ENCODE results near the gene UPK3BL2.
A peak's percentile ranks its signal among the peaks of the same experiment; 100 is the strongest.
"Not testable (repeated sequence)": the region's sequence is repeated elsewhere in the genome, so short reads cannot be mapped to it uniquely, and the experiment has no call there.

The UPK3BL2 gene

GRCh38 chr7:102524803-102525202 is 18.7 kb downstream of the UPK3BL2 start:
- H3K36me3 ChIP-seq (ENCODE audit: insufficient read depth, low read length); H3K9me3 ChIP-seq (replicated peaks; ENCODE audit: low read length); H3K9ac ChIP-seq (ENCODE audit: low read depth, low read length); H3K4me1 ChIP-seq (ENCODE audit: control insufficient read depth, insufficient read depth, low read length); H3K4me2 ChIP-seq (ENCODE audit: low read length); H3K27me3 ChIP-seq (ENCODE audit: control insufficient read depth, insufficient read depth, low read length); H3K4me3 ChIP-seq (ENCODE audit: low read length): not testable (repeated sequence)

- H3K4me3 ChIP-seq (ENCODE audit: low read length); H3K4me1 ChIP-seq (ENCODE audit: control insufficient read depth, insufficient read depth, low read length); H3K4me2 ChIP-seq (ENCODE audit: low read length); H3K9ac ChIP-seq (ENCODE audit: low read depth, low read length); H3K9me3 ChIP-seq (replicated peaks; ENCODE audit: low read length); H3K36me3 ChIP-seq (ENCODE audit: insufficient read depth, low read length); H3K27me3 ChIP-seq (ENCODE audit: control insufficient read depth, insufficient read depth, low read length): not testable (repeated sequence)
These were observed 22.7 kb downstream of the UPK3BL2 start for GRCh38 chr7:102520797-102521196.

- not testable (repeated sequence) for H3K27me3 ChIP-seq (ENCODE audit: control insufficient read depth, insufficient read depth, low read length); H3K4me2 ChIP-seq (ENCODE audit: low read length); H3K4me1 ChIP-seq (ENCODE audit: control insufficient read depth, insufficient read depth, low read length); H3K9me3 ChIP-seq (replicated peaks; ENCODE audit: low read length); H3K36me3 ChIP-seq (ENCODE audit: insufficient read depth, low read length); H3K4me3 ChIP-seq (ENCODE audit: low read length); H3K9ac ChIP-seq (ENCODE audit: low read depth, low read length)
These were observed 25.8 kb downstream of the UPK3BL2 start, which contains the start of gene RASA4B for GRCh38 chr7:102517550-102518147. Gene RASA4B, minus strand, starts transcription at chr7:102517777. Its CDS starts 67 bp downstream, at chr7:102517710.

- not testable (repeated sequence) for H3K4me2 ChIP-seq (ENCODE audit: low read length); H3K27me3 ChIP-seq (ENCODE audit: control insufficient read depth, insufficient read depth, low read length); H3K36me3 ChIP-seq (ENCODE audit: insufficient read depth, low read length); H3K9me3 ChIP-seq (replicated peaks; ENCODE audit: low read length); H3K9ac ChIP-seq (ENCODE audit: low read depth, low read length); H3K4me1 ChIP-seq (ENCODE audit: control insufficient read depth, insufficient read depth, low read length); H3K4me3 ChIP-seq (ENCODE audit: low read length)
These were observed 26.5 kb downstream of the UPK3BL2 start for GRCh38 chr7:102516951-102517350.

GRCh38 chr7:102515889-102516288 is 27.6 kb downstream of the UPK3BL2 start:
- not testable (repeated sequence) for H3K27me3 ChIP-seq (ENCODE audit: control insufficient read depth, insufficient read depth, low read length); H3K9ac ChIP-seq (ENCODE audit: low read depth, low read length)

GRCh38 chr7:102514881-102515721 is 28.4 kb downstream of the UPK3BL2 start:
- H3K4me3 ChIP-seq (ENCODE audit: low read length); H3K4me2 ChIP-seq (ENCODE audit: low read length); H3K9me3 ChIP-seq (replicated peaks; ENCODE audit: low read length); H3K9ac ChIP-seq (ENCODE audit: low read depth, low read length); H3K27me3 ChIP-seq (ENCODE audit: control insufficient read depth, insufficient read depth, low read length); H3K36me3 ChIP-seq (ENCODE audit: insufficient read depth, low read length); H3K4me1 ChIP-seq (ENCODE audit: control insufficient read depth, insufficient read depth, low read length): not testable (repeated sequence)

More at GRCh38 chr7:102515889-102516288, 27.6 kb downstream of the UPK3BL2 start:
- H3K4me2 ChIP-seq (ENCODE audit: low read length); H3K4me3 ChIP-seq (ENCODE audit: low read length); H3K4me1 ChIP-seq (ENCODE audit: control insufficient read depth, insufficient read depth, low read length); H3K36me3 ChIP-seq (ENCODE audit: insufficient read depth, low read length); H3K9me3 ChIP-seq (replicated peaks; ENCODE audit: low read length): not testable (repeated sequence)

- H3K4me2 ChIP-seq (ENCODE audit: low read length), result peak overlapping the region; percentile 58
- H3K4me1 ChIP-seq (ENCODE audit: control insufficient read depth, insufficient read depth, low read length); H3K27me3 ChIP-seq (ENCODE audit: control insufficient read depth, insufficient read depth, low read length); H3K36me3 ChIP-seq (ENCODE audit: insufficient read depth, low read length); H3K9me3 ChIP-seq (replicated peaks; ENCODE audit: low read length); H3K4me3 ChIP-seq (ENCODE audit: low read length); H3K9ac ChIP-seq (ENCODE audit: low read depth, low read length): not testable (repeated sequence)
These were observed 30.8 kb downstream of the UPK3BL2 start for GRCh38 chr7:102512642-102513221.

- H3K27me3 ChIP-seq (ENCODE audit: control insufficient read depth, insufficient read depth, low read length); H3K9me3 ChIP-seq (replicated peaks; ENCODE audit: low read length); H3K9ac ChIP-seq (ENCODE audit: low read depth, low read length); H3K4me1 ChIP-seq (ENCODE audit: control insufficient read depth, insufficient read depth, low read length); H3K36me3 ChIP-seq (ENCODE audit: insufficient read depth, low read length); H3K4me3 ChIP-seq (ENCODE audit: low read length); H3K4me2 ChIP-seq (ENCODE audit: low read length): not testable (repeated sequence)
These were observed 31.5 kb downstream of the UPK3BL2 start for GRCh38 chr7:102511860-102512522.

- not testable (repeated sequence) for H3K9me3 ChIP-seq (replicated peaks; ENCODE audit: low read length); H3K4me1 ChIP-seq (ENCODE audit: control insufficient read depth, insufficient read depth, low read length); H3K36me3 ChIP-seq (ENCODE audit: insufficient read depth, low read length); H3K9ac ChIP-seq (ENCODE audit: low read depth, low read length); H3K4me2 ChIP-seq (ENCODE audit: low read length); H3K27me3 ChIP-seq (ENCODE audit: control insufficient read depth, insufficient read depth, low read length); H3K4me3 ChIP-seq (ENCODE audit: low read length)
These were observed 32.9 kb downstream of the UPK3BL2 start for GRCh38 chr7:102510575-102510974.

- H3K4me2 ChIP-seq (ENCODE audit: low read length); H3K4me3 ChIP-seq (ENCODE audit: low read length); H3K9ac ChIP-seq (ENCODE audit: low read depth, low read length); H3K9me3 ChIP-seq (replicated peaks; ENCODE audit: low read length); H3K4me1 ChIP-seq (ENCODE audit: control insufficient read depth, insufficient read depth, low read length); H3K36me3 ChIP-seq (ENCODE audit: insufficient read depth, low read length); H3K27me3 ChIP-seq (ENCODE audit: control insufficient read depth, insufficient read depth, low read length): not testable (repeated sequence)
These were observed 35.9 kb downstream of the UPK3BL2 start for GRCh38 chr7:102507410-102508088.

Data from skeletal muscle satellite cell (primary cell).